ENCODE measurements around the gene FLVCR2.

FLVCR2 gene
- total RNA-seq = 2.2 to 4.6 (median 2.6) reads per million in 3 donors

GRCh38 chr14:75578102-75578785 lies at the start of gene FLVCR2:
Gene FLVCR2, plus strand, starts transcription at chr14:75578620. Its CDS starts 353 bp downstream, at chr14:75578973.
- H3K4me3 ChIP-seq (ENCODE audit: insufficient read depth, low read depth, low read length, poor library complexity, severe bottlenecking) = peak within 1 kb of the TSS; percentile 68
- DNase-seq = peak; percentile 31 to 53 (median 48)
- H3K4me1 ChIP-seq (ENCODE audit: control insufficient read depth, insufficient read depth, low read length, poor library complexity, severe bottlenecking) = peaks cover 10% of the 10 kb centered on the region
- H3K27me3 ChIP-seq (replicated peaks; ENCODE audit: control insufficient read depth, insufficient read depth, low read length, poor library complexity, severe bottlenecking) = no peaks in the 10 kb centered on the region
- no peaks in the 10 kb centered on the region for H3K9me3 ChIP-seq (ENCODE audit: control insufficient read depth, low read length)
- peak within 1 kb of the TSS; percentile 56 for H3K27ac ChIP-seq (ENCODE audit: insufficient read depth, low read length, poor library complexity, severe bottlenecking)
- H3K36me3 ChIP-seq (ENCODE audit: control insufficient read depth, insufficient read depth, low read length) = no peaks in the 10 kb centered on the region

GRCh38 chr14:75531256-75531655 lies 47.2 kb upstream of the FLVCR2 start:
- peaks cover 5% of the 10 kb centered on the region for H3K36me3 ChIP-seq (ENCODE audit: control insufficient read depth, insufficient read depth, low read length)
- H3K4me1 ChIP-seq (ENCODE audit: control insufficient read depth, insufficient read depth, low read length, poor library complexity, severe bottlenecking) = peaks cover 17% of the 10 kb centered on the region
- no peak overlapping the region for H3K4me3 ChIP-seq (ENCODE audit: insufficient read depth, low read depth, low read length, poor library complexity, severe bottlenecking)
- no peaks in the 10 kb centered on the region for H3K27me3 ChIP-seq (replicated peaks; ENCODE audit: control insufficient read depth, insufficient read depth, low read length, poor library complexity, severe bottlenecking)
- no peak for DNase-seq
- no peaks in the 10 kb centered on the region for H3K9me3 ChIP-seq (ENCODE audit: control insufficient read depth, low read length)
- H3K27ac ChIP-seq (ENCODE audit: insufficient read depth, low read length, poor library complexity, severe bottlenecking) = no peak overlapping the region

- DNase-seq = no peak
- Histone ChIP-seq H3K4me1 (ENCODE audit: control insufficient read depth, insufficient read depth, low read length, poor library complexity, severe bottlenecking) (peaks cover 13% of the 10 kb centered on the region), H3K4me3 (ENCODE audit: insufficient read depth, low read depth, low read length, poor library complexity, severe bottlenecking) (no peak overlapping the region), H3K27me3 (replicated peaks; ENCODE audit: control insufficient read depth, insufficient read depth, low read length, poor library complexity, severe bottlenecking) (no peaks in the 10 kb centered on the region), H3K9me3 (ENCODE audit: control insufficient read depth, low read length) (no peaks in the 10 kb centered on the region), H3K36me3 (ENCODE audit: control insufficient read depth, insufficient read depth, low read length) (peaks cover 6% of the 10 kb centered on the region), H3K27ac (ENCODE audit: insufficient read depth, low read length, poor library complexity, severe bottlenecking) (no peak overlapping the region)
Measured at GRCh38 chr14:75531660-75532317, 46.6 kb upstream of the FLVCR2 start.

DNA sequence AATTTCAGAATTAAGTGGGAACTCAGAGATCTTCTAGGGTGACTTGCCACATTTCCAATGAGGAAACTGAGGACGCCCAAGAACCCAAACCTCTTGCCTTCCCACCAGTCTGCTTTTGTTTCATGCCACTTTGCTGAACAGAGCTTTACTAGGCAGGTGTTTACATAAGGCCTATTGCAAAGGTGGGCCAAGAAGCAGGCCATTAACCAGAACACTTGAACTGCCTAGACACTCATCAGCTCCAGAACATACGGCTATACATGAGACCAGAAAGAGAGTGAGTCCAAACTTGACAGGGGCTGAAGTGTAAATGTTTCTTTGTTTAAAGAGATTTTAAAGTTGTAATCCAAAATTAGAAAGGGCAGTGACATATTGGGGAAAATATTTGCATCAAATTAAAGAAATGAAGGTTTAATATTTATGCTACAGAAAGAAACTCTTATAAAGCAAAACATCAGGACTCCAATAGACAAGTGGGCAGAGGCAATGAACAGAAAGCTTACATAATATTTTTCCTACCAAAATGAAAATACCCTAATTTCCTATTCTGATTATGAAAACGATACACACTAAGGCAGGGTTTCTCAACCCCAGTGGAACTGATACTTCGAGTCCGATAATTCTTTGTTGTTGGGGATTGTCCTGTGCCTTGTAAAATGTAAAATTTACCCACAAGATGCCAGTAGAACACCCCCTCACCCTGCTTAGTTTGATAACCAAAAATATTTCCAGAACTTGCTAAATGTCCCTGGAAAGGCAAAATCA lies 44.4 kb upstream of the FLVCR2 start:
- Histone ChIP-seq H3K9me3 (ENCODE audit: control insufficient read depth, low read length) (no peaks in the 10 kb centered on the region), H3K27me3 (replicated peaks; ENCODE audit: control insufficient read depth, insufficient read depth, low read length, poor library complexity, severe bottlenecking) (no peaks in the 10 kb centered on the region), H3K4me3 (ENCODE audit: insufficient read depth, low read depth, low read length, poor library complexity, severe bottlenecking) (no peak overlapping the region), H3K36me3 (ENCODE audit: control insufficient read depth, insufficient read depth, low read length) (peaks cover 4% of the 10 kb centered on the region), H3K4me1 (ENCODE audit: control insufficient read depth, insufficient read depth, low read length, poor library complexity, severe bottlenecking) (peaks cover 5% of the 10 kb centered on the region), H3K27ac (ENCODE audit: insufficient read depth, low read length, poor library complexity, severe bottlenecking) (peak overlapping the region; percentile 27)
- DNase-seq = no peak

- Histone ChIP-seq H3K27ac (ENCODE audit: insufficient read depth, low read length, poor library complexity, severe bottlenecking) (no peak overlapping the region), H3K4me3 (ENCODE audit: insufficient read depth, low read depth, low read length, poor library complexity, severe bottlenecking) (no peak overlapping the region), H3K4me1 (ENCODE audit: control insufficient read depth, insufficient read depth, low read length, poor library complexity, severe bottlenecking) (peaks cover 15% of the 10 kb centered on the region), H3K9me3 (ENCODE audit: control insufficient read depth, low read length) (no peaks in the 10 kb centered on the region), H3K36me3 (ENCODE audit: control insufficient read depth, insufficient read depth, low read length) (peaks cover 4% of the 10 kb centered on the region), H3K27me3 (replicated peaks; ENCODE audit: control insufficient read depth, insufficient read depth, low read length, poor library complexity, severe bottlenecking) (no peaks in the 10 kb centered on the region)
- DNase-seq = no peak
Measured at GRCh38 chr14:75535164-75535898, 43.1 kb upstream of the FLVCR2 start.

GRCh38 chr14:75537071-75537470 lies 41.3 kb upstream of the FLVCR2 start:
- peaks cover 30% of the 10 kb centered on the region for H3K4me1 ChIP-seq (ENCODE audit: control insufficient read depth, insufficient read depth, low read length, poor library complexity, severe bottlenecking)
- H3K9me3 ChIP-seq (ENCODE audit: control insufficient read depth, low read length) = no peaks in the 10 kb centered on the region
- no peak for DNase-seq
- peaks cover 4% of the 10 kb centered on the region for H3K36me3 ChIP-seq (ENCODE audit: control insufficient read depth, insufficient read depth, low read length)
- H3K27ac ChIP-seq (ENCODE audit: insufficient read depth, low read length, poor library complexity, severe bottlenecking) = no peak overlapping the region
- H3K4me3 ChIP-seq (ENCODE audit: insufficient read depth, low read depth, low read length, poor library complexity, severe bottlenecking) = no peak overlapping the region
- no peaks in the 10 kb centered on the region for H3K27me3 ChIP-seq (replicated peaks; ENCODE audit: control insufficient read depth, insufficient read depth, low read length, poor library complexity, severe bottlenecking)

- H3K4me1 ChIP-seq (ENCODE audit: control insufficient read depth, insufficient read depth, low read length, poor library complexity, severe bottlenecking) = peaks cover 45% of the 10 kb centered on the region
- DNase-seq = no peak
Measured at GRCh38 chr14:75539162-75539560, 39.3 kb upstream of the FLVCR2 start.

GRCh38 chr14:75539561-75540478 lies 38.6 kb upstream of the FLVCR2 start:
- peak in 2 of 3 donors; percentile 41 to 63 for DNase-seq
- H3K36me3 ChIP-seq (ENCODE audit: control insufficient read depth, insufficient read depth, low read length) = peaks cover 4% of the 10 kb centered on the region
- peak overlapping the region; percentile 90 for H3K27ac ChIP-seq (ENCODE audit: insufficient read depth, low read length, poor library complexity, severe bottlenecking)
- H3K9me3 ChIP-seq (ENCODE audit: control insufficient read depth, low read length) = no peaks in the 10 kb centered on the region
- no peaks in the 10 kb centered on the region for H3K27me3 ChIP-seq (replicated peaks; ENCODE audit: control insufficient read depth, insufficient read depth, low read length, poor library complexity, severe bottlenecking)
- peaks cover 51% of the 10 kb centered on the region for H3K4me1 ChIP-seq (ENCODE audit: control insufficient read depth, insufficient read depth, low read length, poor library complexity, severe bottlenecking)
- H3K4me3 ChIP-seq (ENCODE audit: insufficient read depth, low read depth, low read length, poor library complexity, severe bottlenecking) = peak overlapping the region; percentile 10

More at GRCh38 chr14:75539162-75539560, 39.3 kb upstream of the FLVCR2 start:
- H3K9me3 ChIP-seq (ENCODE audit: control insufficient read depth, low read length) = no peaks in the 10 kb centered on the region
- peak overlapping the region; percentile 90 for H3K27ac ChIP-seq (ENCODE audit: insufficient read depth, low read length, poor library complexity, severe bottlenecking)
- no peaks in the 10 kb centered on the region for H3K27me3 ChIP-seq (replicated peaks; ENCODE audit: control insufficient read depth, insufficient read depth, low read length, poor library complexity, severe bottlenecking)
- peaks cover 4% of the 10 kb centered on the region for H3K36me3 ChIP-seq (ENCODE audit: control insufficient read depth, insufficient read depth, low read length)
- no peak overlapping the region for H3K4me3 ChIP-seq (ENCODE audit: insufficient read depth, low read depth, low read length, poor library complexity, severe bottlenecking)

GRCh38 chr14:75540479-75540851 lies 38.0 kb upstream of the FLVCR2 start:
- Histone ChIP-seq H3K27ac (ENCODE audit: insufficient read depth, low read length, poor library complexity, severe bottlenecking) (peak overlapping the region; percentile 90), H3K4me1 (ENCODE audit: control insufficient read depth, insufficient read depth, low read length, poor library complexity, severe bottlenecking) (peaks cover 51% of the 10 kb centered on the region), H3K4me3 (ENCODE audit: insufficient read depth, low read depth, low read length, poor library complexity, severe bottlenecking) (no peak overlapping the region), H3K27me3 (replicated peaks; ENCODE audit: control insufficient read depth, insufficient read depth, low read length, poor library complexity, severe bottlenecking) (no peaks in the 10 kb centered on the region), H3K36me3 (ENCODE audit: control insufficient read depth, insufficient read depth, low read length) (peaks cover 4% of the 10 kb centered on the region), H3K9me3 (ENCODE audit: control insufficient read depth, low read length) (no peaks in the 10 kb centered on the region)
- DNase-seq = no peak
